GM19193 (cell line): ENCODE results near the gene AIFM3.

Experiments used
- POLR2A ChIP-seq: IDR thresholded peaks from 4 replicates; pipeline ENCODE4 v1.6.1; 2011; ENCODE audit not compliant: insufficient read depth, insufficient read length; ENCODE audit errors: extremely low read depth

Gene AIFM3, protein sequence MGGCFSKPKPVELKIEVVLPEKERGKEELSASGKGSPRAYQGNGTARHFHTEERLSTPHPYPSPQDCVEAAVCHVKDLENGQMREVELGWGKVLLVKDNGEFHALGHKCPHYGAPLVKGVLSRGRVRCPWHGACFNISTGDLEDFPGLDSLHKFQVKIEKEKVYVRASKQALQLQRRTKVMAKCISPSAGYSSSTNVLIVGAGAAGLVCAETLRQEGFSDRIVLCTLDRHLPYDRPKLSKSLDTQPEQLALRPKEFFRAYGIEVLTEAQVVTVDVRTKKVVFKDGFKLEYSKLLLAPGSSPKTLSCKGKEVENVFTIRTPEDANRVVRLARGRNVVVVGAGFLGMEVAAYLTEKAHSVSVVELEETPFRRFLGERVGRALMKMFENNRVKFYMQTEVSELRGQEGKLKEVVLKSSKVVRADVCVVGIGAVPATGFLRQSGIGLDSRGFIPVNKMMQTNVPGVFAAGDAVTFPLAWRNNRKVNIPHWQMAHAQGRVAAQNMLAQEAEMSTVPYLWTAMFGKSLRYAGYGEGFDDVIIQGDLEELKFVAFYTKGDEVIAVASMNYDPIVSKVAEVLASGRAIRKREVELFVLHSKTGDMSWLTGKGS

DNA sequence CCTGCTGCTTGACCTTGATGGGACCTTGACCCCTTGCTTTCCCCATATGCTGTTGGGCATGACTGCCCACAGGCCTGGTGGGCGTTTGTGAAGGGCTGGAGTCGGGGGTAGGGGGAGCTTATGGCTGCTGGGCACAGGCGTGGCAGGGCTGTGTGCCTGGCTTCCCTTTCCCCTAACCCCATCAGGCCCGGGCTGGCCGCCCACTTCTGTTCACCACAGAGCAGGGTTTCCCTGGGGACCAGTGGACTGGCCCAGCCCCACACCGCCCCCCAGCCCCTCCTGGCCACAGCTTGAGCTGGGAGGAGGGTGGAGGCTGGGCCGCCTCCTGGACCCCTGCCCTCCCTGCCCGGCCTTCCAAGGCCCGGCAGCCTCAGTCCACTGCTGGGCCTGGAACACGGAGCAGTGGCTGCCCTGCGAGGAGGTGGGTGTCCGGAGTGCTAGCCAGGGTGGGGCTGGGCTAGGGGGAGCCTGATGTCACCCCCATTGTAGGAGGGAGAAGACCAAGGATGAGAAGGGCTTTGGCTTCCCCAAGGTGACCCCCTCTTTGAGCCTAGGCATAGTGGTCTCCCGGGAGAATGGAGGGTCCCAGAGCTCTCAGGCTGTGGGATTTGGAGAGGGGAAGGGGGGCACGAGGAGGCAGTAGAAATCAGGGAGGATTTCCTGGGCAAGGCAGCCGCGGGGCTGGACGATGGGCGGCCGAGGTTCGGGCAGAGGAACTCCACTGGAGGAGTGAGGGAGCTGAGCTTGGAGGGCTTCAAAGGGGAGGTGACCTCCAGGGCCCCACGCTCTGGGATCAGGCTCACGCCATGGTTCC is at the start of gene AIFM3:
TSS of gene AIFM3 (plus strand) at position 373 of the 814 bp plus-strand sequence. CDS start 690 bp downstream, outside the sequence.
- TF ChIP-seq POLR2A: no peak

DNA sequence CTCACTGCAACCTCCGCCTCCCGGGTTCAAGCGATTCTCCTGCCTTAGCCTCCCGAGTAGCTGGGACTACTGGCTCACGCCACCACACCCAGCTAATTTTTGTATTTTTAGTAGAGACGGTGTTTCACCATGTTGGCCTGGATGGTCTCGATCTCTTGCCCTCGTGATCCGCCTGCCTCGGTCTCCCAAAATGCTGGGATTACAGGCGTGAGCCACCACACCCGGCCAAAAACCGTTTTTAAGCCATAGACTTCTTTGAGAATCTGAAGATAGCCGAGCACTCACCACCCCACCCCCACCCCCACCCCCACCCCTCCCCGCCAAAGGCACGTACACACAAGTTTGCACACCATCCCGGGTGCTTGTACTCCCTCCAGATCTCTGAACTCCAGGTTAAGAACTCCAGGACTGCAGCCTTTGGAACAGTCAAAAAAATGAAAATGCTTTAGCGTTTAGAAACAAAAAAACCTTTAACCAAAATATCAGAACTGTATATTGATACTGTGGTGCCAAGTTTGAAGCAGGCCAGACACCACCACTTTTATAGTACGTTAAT is 48.3 kb upstream of the AIFM3 start:
- no peak for TF ChIP-seq POLR2A

DNA sequence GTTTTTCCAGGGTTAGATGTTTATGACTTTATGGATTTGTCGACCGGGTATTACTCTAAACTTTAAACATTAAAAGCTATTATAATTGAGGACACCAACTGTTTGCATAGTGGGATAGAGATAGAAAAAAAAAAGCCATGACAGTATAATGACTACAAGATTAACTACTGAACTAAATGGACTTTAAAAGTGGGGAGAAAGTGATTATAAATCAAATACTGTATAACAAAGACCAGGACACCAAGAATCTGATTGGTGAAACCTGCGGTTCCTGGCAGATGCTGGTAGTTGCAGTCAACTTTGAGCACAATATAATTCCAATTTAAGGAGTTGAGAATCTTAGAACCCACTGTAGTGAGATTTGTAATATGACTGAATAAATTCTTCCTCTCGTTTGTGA is 47.3 kb upstream of the AIFM3 start:
- no peak for TF ChIP-seq POLR2A

DNA sequence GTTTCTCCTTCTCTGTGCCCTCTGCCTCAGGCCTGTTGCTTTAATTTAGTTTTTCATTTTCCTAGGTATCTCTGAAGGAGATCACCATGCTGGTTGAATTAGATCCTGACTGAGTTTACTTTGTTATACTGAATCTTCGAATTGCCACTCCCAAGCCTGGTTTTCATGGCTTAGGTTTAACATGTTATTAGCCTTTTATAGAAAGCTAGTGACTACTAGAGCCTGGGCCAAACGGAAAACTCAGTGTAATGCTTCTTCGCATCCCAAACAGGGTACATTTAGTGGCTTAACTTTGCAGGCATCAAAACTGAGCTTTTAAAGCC is 46.2 kb upstream of the AIFM3 start:
- TF ChIP-seq POLR2A: no peak

DNA sequence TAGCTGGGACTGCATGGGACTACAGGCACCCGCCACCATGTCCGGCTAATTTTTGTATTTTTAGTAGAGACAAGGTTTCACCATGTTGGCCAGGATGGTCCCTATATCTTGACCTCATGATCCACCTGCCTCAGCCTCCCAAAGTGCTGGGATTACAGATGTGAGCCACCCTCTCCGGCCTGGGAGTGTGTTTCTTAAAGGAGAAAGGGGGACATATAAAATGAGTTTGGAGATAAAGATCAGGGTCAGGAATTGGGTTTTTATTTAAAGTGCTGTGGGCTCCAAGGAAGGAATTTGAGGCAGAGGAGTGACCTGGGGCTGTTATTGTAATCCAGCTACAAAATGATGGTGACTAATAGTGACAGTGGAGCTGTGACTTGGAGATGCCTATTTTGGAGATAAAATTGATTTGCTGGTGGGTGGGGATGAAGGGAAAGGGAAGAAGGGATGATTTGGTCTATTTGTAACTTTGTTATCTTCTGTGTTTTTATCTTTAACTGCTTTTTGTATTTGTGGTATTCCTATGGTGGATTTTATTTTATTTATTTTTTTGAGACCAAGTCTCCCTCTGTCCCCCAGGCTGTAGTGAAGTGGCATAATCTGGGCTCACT is 44.8 kb upstream of the AIFM3 start:
- no peak for TF ChIP-seq POLR2A

DNA sequence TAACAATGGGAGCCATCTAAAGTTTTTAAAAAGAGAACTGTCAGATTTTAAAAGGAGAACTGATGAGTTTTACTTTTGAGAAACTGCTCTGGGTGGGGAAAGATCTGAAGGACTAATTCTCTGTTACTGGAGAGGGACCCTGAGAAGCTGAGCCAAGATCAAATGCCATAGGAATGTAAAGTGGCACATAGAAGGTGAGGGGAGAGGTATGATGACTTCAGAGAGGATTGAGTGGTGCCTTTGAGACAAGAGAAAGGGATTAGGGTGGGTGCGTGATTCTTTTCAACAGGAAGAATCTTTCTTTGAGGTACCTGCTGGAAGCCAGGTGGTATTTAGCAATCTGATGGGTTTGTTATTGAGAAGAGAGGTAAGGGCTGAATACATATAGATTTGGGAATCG is 40.8 kb upstream of the AIFM3 start:
- TF ChIP-seq POLR2A: no peak

DNA sequence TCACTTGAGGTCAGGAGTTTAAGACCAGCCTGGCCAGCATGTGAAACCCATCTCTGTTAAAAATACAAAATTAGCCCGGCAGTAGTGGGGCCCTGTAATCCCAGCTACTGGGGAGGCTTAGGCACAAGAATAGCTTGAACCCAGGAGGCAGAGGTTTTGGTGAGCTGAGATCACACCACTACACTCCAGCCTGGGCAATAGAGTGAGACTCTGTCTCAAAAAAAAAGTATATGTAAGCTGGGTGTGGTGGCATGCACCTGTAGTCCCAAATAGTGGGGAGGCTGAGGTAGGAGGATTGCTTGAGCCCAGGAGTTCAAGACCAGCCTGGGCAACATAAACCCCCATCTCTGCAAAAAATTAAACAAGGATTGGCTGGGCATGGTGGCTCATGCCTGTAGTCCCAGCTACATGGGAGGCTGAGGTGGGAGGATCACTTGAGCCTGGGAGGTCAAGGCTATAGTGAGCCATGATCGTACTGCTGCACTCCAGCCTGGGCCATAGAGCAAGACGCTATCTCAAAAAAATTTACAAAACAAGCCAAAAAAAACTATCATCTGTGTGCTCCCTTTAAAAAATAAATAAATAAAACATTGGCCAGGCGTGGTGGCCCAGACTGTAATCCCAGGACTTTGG is 39.0 kb upstream of the AIFM3 start:
- TF ChIP-seq POLR2A: no peak

DNA sequence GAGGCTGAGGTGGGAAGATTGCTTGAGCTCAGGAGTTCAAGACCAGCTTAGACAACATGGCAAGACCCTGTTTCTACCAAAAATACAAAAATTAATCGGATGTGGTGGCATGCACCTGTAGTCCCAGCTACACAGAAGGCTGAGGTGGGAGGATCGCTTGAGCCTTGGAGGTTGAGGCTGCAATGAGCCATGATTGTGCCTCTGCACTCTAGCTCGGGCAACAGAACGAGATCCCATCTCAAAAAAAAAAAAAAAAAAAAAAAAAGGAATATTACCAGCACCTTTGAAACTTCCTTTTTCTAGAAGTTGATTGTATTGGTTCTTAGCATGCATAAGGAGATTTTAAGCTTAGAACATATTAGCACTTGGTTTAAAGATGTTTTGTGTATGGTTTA is 38.5 kb upstream of the AIFM3 start:
- TF ChIP-seq POLR2A: no peak

DNA sequence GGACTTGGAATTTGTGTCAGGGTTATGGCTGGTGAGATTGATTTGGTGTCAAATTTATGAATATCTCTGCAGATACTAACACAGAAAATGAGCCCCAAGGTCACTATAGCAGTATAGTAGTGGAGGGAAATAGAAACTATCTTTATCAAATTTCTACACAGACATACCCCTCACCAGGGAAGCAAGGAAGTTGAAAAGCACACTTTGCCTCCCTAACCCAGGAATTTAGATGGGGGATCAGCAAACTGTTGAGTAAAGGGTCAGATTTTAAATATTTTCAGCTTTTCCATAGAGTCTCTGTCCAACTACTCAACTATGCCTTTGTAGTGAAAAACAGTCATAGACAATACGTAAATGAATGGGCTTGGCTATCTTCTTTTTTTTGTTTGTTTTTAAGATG is 37.1 kb upstream of the AIFM3 start:
- TF ChIP-seq POLR2A: no peak

DNA sequence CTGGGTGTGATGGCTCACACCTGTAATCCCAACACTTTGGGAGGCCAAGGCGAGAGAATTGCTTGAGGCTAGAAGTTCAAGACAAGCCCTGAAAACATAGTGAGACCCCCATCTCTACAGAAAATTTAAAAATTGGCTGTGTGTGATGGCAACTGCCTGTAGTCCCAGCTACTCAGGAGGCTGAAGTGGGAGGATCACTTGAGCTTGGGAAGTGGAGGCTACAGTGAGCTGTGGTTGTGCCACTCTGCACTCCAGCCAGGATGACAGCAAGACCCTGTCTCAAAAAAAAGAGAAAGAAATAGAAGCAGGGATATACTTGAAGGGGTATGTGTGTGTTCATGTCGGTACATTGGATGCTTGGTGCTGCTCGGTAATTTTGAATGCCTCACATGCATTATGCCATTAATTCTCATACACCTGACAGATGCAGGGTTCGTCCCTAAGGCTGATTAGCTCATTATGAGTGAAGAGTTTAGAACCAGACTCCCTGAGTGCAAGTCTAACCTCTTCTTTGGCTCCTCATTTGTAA is 35.9 kb upstream of the AIFM3 start:
- no peak for TF ChIP-seq POLR2A

DNA sequence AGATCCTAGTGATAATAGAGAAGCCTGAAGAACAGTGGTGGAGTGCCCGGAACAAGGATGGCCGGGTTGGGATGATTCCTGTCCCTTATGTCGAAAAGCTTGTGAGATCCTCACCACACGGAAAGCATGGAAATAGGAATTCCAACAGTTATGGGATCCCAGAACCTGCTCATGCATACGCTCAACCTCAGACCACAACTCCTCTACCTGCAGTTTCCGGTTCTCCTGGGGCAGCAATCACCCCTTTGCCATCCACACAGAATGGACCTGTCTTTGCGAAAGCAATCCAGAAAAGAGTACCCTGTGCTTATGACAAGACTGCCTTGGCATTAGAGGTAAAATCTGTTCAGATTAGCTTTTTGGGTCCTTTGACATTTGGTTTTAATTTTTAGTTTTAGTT is 33.1 kb upstream of the AIFM3 start:
- no peak for TF ChIP-seq POLR2A

DNA sequence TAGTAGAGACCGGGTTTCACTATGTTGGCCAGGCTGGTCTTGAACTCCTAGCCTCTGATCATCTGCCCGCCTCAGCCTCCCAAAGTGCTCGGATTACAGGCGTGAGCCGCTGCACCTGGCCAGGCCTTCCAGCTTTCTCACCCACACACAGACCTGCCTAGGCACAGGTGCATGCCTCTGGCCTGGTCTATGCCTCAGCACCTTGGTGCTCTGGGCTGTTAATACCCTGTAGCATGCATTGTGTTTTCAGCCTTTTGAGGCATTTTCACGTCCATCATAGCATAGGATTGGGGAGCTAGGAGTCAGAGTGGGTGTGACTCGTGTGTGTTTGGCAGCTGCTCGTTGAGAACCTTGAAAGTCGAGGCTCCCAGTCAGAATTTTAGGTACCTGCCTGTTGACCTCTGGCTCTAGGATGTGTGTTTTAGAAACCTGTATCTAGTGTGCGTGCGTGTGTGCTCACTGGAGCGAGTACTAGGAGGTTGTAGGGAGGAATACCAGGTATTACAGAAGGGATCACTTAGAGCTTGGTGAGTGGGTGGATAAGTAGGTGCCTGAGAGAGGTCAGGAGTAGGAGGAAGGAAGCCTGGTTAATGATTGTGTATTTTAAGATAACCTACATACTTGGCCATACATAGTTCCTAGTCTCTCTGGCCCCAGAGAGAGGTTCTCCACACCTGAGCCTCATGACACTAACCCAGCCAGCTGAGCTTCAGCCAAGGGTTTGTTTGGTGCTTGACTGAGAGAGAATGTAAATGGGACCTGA is 29.8 kb upstream of the AIFM3 start:
- no peak for TF ChIP-seq POLR2A

DNA sequence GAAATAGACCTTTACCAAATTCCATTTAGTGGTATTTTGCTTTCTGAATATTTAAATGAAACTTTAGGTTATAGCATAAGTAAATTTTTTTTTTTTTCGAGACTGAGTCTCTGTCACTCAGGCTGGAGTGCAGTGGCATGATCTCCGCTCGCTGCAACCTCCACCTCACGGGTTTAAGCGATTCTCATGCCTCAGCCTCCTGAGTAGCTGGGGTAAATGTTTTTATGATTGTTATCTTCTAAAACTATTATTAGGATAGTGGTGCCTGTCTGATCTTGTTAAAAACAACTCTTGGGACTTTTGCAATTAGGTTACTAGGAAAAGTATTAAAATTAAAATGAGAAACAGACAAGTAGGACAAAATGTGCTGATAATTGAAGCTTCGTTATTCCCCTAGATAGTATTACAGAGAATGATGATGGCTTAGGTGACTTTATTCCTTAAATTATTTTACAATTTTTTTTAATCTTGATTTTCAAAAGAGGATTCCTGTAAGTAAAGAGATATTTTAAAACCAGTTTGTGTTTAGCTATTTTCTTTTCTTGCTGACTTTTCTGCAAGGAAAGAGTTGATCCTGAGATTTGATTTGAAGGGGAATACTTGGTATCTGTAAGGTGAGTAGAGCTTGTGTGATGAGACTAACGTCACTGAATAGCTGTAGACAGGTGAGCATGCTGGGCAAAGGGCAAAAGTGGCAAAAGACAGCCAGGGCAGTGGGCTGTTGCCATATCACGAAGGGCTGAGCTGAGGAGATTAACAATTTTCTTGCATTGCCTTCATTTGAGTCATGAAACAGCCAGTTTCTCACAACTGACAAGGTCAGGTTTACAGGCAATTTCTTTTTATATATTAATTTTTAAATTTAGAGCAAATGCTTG is 29.0 kb upstream of the AIFM3 start:
- no peak for TF ChIP-seq POLR2A
